Measurements from ENCODE around the gene ZBED4.

Gene ZBED4

DNA sequence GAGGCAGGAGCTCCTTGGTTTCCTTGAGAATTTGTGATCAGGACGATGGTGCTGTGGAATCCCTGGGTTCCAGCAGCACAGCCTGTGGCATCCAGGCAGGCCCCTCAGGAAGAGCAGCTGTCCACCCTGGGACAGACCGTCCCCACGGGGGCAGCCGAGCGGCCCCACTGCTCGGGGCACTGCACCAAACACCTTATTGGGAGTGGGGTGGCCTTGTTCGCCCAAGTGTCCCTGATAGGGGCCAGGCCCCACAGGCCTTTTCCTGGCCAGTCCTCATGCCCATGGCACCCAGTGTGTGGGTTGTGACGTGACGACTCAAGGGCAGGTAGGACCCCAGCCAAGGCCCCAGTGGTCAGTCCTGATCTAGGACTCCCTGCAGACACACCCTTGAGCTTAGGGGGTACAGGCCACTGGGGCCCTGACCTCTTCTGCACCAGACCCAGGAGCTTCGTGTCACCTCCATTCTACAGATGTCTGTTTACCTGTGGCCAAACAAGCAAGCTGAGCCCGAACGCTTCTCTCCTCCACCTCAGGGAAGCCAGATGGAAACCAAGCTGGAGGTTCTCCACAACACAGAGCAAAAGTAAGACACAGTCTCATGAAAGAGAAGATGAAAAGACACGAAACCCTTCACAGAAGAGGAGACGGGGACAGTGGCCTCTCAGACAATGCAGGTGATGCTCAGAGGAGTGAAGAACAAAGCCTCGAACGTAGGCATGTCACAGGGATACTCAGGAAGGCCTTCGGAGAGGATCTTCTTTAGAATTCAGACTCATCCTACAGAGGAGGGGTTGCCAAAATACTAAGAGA, 24.4 kb upstream of the ZBED4 start:
- TF ChIP-seq, protein P1, sequence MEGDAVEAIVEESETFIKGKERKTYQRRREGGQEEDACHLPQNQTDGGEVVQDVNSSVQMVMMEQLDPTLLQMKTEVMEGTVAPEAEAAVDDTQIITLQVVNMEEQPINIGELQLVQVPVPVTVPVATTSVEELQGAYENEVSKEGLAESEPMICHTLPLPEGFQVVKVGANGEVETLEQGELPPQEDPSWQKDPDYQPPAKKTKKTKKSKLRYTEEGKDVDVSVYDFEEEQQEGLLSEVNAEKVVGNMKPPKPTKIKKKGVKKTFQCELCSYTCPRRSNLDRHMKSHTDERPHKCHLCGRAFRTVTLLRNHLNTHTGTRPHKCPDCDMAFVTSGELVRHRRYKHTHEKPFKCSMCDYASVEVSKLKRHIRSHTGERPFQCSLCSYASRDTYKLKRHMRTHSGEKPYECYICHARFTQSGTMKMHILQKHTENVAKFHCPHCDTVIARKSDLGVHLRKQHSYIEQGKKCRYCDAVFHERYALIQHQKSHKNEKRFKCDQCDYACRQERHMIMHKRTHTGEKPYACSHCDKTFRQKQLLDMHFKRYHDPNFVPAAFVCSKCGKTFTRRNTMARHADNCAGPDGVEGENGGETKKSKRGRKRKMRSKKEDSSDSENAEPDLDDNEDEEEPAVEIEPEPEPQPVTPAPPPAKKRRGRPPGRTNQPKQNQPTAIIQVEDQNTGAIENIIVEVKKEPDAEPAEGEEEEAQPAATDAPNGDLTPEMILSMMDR (IDR thresholded peaks at IDR 0.05) = no peak
- no peak overlapping the region for H3K4me3 ChIP-seq (ENCODE audit: low read depth, low read length)
- no peak overlapping the region for H3K4me2 ChIP-seq (ENCODE audit: low read length)
- H3K9ac ChIP-seq = no peak overlapping the region
- no peak overlapping the region for H2AFZ ChIP-seq
- no peak overlapping the region for H3K27ac ChIP-seq
- H3K36me3 ChIP-seq (ENCODE audit: control insufficient read depth, insufficient read depth, low read length) = no peaks in the 10 kb centered on the region
- no peaks in the 10 kb centered on the region for H3K9me3 ChIP-seq (ENCODE audit: control insufficient read depth, low read length)
- peaks cover 23% of the 10 kb centered on the region for H3K79me2 ChIP-seq
- no peaks in the 10 kb centered on the region for H3K27me3 ChIP-seq (ENCODE audit: control insufficient read depth, insufficient read depth, low read length)
- no peaks in the 10 kb centered on the region for H3K4me1 ChIP-seq

DNA sequence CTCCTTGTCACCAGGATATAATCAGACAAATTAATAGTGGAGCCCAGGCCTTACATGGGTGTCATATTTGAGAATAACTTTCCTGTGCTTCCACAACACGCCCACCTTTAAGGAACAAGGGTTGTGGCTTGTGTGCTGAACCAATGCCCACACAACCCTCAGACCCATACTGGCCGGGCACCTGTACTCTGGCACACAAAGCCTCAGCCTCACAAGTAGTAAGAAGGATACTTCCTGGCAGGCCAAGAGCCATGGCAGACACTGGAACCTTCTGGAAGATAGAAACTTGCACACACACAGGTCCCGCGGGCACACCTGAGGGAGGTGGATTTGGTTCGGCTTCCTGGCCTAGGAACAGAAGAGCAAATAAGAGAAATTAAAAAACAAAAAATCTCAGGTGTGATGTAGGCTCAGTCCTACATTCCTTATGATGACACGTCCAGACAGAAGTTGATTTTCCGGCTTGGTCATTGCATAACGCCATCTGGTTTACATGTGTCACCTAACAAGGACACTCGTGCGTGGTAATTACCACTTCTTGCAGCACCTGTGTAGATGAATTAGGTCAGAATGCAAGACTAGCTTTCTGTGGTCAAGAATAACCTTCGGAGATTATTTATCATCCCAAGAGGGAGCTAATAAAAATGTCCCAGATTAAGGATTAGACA, 20.2 kb upstream of the ZBED4 start:
- TF ChIP-seq, protein P1 (IDR thresholded peaks at IDR 0.05) = no peak

DNA sequence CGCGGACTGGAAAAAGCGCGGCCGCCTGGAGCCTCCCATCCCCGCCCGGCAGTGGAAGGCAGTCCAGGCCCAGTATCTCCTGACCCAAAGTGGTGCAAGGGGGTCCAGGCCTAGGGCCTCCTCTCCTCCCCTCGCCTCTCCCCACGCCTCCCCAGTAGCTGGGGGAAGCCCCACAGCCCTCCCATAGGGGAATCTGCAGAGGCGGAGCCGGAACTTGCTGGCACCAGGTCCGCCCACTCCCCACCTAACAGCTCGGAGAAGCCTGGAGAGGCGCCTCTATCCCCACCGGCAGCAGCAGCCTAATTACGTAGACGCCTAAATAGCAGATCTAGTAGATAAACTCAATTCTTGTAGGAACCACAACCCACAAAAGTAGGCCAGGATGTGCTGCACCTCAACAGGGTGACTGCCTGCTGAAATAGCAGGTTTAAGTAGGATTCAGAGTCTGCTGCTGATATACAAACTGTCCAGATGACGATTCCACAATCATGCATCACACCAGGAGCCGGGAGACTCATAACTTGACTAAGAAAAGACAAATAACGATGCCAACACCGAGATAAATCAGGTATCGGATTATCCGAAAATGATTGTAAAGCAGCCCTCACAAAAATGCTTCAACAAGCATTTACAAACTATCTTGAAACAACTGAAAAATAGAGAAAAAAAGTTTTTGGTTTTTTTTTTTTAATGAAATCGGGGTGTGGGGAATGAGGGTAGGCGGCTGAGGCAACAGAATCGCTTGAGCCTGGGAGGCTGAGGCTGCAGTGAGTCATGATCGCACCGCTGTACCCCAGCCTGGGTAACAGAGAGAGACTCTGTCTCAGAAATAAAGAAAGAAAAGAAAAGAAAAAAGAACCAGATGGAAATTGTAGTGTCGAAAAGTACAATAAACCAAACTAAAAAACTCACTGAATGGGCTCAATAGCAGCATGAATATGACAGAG, 14.6 kb upstream of the ZBED4 start:
- Histone ChIP-seq H3K9me3 (ENCODE audit: control insufficient read depth, low read length) (no peaks in the 10 kb centered on the region), H3K36me3 (ENCODE audit: control insufficient read depth, insufficient read depth, low read length) (no peaks in the 10 kb centered on the region), H3K4me2 (ENCODE audit: low read length) (no peak overlapping the region), H3K4me1 (no peaks in the 10 kb centered on the region), H3K9ac (no peak overlapping the region), H3K4me3 (ENCODE audit: low read depth, low read length) (no peak overlapping the region), H2AFZ (no peak overlapping the region), H3K27ac (no peak overlapping the region), H3K27me3 (ENCODE audit: control insufficient read depth, insufficient read depth, low read length) (no peaks in the 10 kb centered on the region), H3K79me2 (no peaks in the 10 kb centered on the region)
- TF ChIP-seq, protein P1 (IDR thresholded peaks at IDR 0.05) = no peak

More for the DNA sequence above, 20.2 kb upstream of the ZBED4 start:
- Histone ChIP-seq H3K9me3 (ENCODE audit: control insufficient read depth, low read length) (no peaks in the 10 kb centered on the region), H3K79me2 (no peaks in the 10 kb centered on the region), H3K4me2 (ENCODE audit: low read length) (no peak overlapping the region), H2AFZ (no peak overlapping the region), H3K4me3 (ENCODE audit: low read depth, low read length) (no peak overlapping the region), H3K36me3 (ENCODE audit: control insufficient read depth, insufficient read depth, low read length) (no peaks in the 10 kb centered on the region), H3K27ac (no peak overlapping the region), H3K4me1 (no peaks in the 10 kb centered on the region), H3K27me3 (ENCODE audit: control insufficient read depth, insufficient read depth, low read length) (no peaks in the 10 kb centered on the region), H3K9ac (no peak overlapping the region)

DNA sequence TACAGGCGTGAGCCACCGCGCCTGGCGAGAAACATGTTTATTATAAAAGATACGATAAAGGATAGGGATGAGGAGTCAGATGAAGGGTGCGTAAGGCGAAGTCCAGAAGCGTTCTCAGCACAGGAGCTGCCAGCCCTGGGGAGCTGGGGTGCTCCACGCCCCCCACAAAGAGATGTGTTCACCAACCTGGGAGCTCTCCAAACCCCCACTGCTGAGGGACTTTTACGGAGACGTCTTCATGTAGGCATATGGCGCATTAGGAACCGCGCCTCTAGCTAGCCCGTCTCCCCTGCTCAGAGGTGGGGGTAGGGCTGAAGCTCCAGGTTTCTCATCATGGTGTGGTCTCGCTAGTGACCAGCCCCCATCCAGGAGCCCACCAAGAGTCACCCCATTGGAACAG, 8.4 kb upstream of the ZBED4 start:
- no peaks in the 10 kb centered on the region for H3K79me2 ChIP-seq
- no peak overlapping the region for H3K4me2 ChIP-seq (ENCODE audit: low read length)
- H3K36me3 ChIP-seq (ENCODE audit: control insufficient read depth, insufficient read depth, low read length) = no peaks in the 10 kb centered on the region
- no peak overlapping the region for H3K9ac ChIP-seq
- no peak overlapping the region for H2AFZ ChIP-seq
- no peak overlapping the region for H3K27ac ChIP-seq
- no peaks in the 10 kb centered on the region for H3K27me3 ChIP-seq (ENCODE audit: control insufficient read depth, insufficient read depth, low read length)
- no peak overlapping the region for H3K4me3 ChIP-seq (ENCODE audit: low read depth, low read length)
- H3K4me1 ChIP-seq = no peaks in the 10 kb centered on the region
- H3K9me3 ChIP-seq (ENCODE audit: control insufficient read depth, low read length) = no peaks in the 10 kb centered on the region
- TF ChIP-seq, protein P1 (IDR thresholded peaks at IDR 0.05) = no peak
